GM04503 (cell line): ENCODE results near the gene LPAR3.
"Not testable (repeated sequence)": the region's sequence is repeated elsewhere in the genome, so short reads cannot be mapped to it uniquely, and the experiment has no call there.

Source experiments
- DNase-seq: peaks from one replicate; pipeline ENCODE4 v3.0.0-alpha.2; 2012; ENCODE audit warnings: low read depth

Gene LPAR3, protein sequence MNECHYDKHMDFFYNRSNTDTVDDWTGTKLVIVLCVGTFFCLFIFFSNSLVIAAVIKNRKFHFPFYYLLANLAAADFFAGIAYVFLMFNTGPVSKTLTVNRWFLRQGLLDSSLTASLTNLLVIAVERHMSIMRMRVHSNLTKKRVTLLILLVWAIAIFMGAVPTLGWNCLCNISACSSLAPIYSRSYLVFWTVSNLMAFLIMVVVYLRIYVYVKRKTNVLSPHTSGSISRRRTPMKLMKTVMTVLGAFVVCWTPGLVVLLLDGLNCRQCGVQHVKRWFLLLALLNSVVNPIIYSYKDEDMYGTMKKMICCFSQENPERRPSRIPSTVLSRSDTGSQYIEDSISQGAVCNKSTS

DNA sequence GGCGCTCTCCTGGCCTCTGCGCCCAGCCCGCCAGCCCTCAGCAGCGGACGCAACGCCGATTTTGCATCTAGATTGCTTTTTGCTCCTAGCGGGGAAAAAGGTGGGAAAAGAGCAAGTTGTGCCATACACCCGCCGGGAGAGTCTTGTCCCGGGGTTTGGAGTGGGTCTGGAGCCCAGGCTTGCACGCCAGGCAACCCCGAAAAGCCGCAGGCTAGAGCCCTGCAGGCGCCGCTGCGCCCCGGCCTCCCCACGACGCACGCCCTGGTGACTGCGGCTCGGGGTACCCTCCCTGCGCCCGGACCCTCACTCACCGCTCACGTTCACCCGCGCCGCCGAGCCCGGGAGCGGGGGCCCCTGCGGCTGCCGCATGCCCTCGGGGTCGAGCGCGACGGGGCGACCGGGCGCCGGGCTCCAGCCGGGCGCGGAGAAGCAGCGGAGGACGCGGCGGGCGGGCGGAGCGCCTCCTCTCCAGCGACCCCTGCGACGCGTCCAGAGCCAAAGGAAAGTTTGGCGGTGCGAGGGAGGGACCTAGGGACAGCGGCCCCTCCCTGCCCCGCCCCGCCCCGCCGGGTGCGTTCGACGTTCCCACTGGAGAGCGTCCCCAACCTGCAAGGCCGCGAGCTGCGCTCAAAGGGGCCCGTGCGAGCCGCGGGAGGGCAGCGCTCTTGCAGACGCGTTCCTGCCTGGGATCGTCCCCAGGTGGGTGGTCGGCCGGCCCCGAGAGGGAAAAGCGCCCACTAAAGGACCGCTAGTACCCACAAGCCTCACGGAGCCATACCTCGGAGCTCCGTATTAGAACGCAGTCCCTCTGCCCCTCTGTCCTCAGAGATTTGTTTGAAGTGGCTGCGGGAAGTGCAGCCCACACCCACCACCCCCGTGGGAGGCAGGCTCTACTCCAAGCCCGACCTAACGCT, at the start of gene LPAR3:
TSS of gene LPAR3 (minus strand) at position 502 of the 914 bp plus-strand sequence. CDS start 27,086 bp downstream, outside the sequence.
- DNase-seq = no peak

DNA sequence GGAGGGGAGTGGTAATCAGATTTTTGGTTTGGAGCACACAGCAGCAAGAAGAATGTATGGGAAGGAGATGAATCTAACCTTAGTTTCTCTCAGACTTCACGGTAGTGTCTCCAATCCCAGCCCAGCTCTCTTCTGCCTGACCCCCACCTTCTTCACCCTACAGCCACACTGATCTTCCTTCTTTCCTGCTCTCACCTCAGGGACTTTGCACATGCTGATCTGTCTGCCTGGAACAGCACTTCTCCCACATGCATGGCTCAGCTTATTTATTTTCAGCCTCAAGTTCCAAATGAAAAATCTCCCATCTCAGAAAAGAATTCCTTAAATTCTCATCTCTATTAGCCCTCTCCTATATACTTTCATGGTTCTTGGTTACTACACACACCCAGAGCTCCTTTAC, 48.8 kb upstream of the LPAR3 start:
- no peak for DNase-seq

DNA sequence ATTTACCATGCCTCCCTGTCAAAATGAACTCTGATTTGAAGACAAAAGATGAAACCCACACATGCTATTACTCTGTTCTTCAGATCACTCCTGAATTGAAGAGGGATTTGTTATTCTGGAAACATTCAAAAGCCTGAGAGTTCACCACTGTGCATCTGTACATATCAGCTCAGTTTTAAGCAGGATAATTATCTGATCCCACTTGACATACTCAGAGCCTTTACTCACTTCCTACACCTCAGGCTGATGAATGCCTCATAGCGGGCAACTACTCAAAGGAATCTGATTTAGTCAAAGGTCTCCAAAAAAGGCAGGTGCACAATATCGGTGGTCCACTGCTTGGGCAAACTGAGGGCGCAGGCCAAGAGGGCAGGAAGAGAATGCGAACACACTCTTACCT, 47.5 kb upstream of the LPAR3 start:
- DNase-seq = no peak

DNA sequence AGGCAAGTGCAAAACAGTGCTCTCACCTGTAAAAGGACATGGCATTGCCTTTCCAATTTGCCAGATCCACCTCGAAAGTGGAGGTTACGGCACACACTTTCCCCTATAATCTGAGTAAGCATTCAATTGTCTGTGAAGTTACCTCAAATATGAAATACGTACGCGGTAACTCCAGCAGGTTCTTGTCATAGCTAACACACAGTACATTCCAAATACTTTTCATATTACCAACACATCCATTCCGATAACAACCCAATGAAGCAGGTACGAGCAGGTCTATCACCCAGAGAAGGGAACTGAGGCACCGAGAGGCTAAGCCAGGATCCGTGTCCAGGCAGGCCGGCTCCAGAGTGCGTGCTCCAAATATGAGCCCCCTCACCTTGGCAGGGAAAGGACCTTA, 46.8 kb upstream of the LPAR3 start:
- no peak for DNase-seq

DNA sequence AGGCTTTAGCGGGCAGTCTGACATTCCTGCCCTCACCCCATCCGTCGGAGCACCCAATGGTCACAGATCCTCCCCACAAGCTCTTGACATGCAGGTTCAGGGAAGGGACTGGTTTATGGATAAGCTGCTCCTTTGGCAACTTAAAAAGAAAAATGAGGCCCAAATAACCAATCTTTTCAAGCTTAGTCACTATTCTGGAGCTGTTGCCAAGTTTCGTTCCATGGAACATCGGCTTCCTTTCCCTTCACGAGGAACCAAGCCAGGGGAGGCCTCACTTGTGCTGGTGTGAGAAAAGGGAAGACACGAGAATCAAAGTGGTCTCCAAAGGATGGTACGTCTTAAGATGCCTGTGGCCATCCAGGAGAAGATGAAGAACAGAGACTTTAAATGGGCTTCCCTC, 46.1 kb upstream of the LPAR3 start:
- no peak for DNase-seq

DNA sequence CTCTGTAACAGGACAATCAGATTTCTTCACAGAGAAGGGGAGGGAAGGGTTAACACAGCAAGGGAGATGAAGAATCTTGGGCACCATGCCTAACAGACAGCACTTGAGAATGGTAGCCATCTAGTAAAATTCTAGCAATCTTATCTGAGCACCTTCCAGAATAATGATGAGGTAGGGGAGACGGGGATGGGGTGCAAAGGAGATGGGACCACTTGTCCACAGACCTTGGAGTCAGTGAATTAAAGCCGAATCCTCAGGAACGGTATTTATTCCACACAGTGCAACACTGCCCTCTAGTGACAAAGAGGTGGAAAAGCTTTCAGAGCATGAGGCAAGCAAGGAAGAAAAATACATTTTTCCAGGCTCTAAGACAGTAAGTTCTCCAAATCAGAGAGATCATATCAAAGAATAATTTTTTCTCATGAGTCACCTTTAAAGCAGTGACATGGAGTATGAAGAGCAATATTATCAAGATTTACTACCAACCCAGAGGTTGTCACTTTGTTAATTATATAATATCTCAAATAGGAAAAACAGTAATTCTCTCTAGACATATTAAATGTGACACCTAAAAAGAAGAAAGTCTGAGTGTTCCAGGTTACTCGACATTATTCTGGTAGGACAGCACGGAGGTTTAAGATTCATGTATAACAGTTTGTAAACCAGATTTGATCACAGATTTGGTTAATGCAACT, 43.3 kb upstream of the LPAR3 start:
- no peak for DNase-seq

DNA sequence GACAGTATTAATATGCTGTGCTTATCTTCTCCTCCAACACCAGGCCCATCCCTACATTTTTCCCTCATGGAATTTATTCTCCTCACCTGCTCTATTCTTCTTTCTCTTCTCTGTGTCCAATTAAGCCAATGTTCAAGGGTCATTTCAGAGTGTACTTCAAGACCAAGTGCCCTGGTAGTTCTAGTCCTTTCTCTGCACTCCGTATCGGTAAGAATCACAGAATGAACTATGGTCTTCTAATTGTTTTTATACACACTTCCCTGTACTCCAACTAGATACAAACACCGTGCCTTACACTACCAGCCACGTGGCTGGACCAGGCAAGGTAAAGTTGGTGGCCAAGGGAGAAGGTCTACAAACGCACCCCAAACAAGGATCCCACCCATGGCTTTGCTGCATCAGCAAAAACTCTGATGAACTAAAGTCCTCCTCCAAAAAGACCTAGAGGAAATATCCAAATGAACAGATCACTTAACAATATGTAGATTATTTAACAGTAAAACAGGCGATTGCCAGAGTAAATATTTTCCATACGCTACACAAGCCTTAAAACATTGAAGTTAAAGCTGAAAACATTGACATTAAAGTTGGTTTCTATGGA, 40.1 kb upstream of the LPAR3 start:
- no peak for DNase-seq

DNA sequence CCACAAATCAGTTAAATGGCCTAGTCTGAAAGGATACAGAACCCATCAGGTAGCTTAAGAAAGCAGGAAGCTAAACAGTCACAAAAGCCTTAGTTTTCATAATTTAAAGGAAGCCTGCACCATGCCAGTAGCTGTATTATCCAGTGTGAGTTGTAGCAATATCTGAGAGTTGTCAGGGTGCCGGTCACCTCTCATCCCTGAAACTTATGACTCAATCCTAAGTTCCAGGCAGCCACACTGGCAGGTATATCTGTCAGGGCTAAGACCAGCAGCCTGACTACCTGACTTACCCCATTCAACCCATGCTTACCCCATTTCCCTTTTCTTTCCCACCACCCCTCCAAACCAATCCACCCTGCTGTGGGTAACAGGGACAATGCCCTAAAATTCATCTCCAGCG, 37.8 kb upstream of the LPAR3 start:
- no peak for DNase-seq

DNA sequence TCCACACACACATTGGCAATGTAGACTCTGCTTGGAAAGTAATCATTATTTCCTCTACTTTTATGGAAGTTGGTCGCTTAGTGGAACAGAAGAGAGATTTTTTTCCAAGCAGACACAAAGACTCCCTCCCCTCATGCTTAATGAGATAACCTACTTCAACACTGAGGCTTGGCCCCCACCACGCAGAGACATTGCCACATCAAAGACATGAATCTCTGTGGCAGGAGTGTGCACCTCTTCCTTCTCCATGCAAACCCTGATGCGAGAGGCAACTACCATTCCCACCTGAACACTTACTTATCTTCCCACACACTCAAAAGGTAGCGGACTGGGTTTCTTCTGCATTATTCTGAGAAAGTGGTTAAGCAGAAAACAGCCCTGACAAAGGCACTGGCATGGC, 37.3 kb upstream of the LPAR3 start:
- DNase-seq = no peak

DNA sequence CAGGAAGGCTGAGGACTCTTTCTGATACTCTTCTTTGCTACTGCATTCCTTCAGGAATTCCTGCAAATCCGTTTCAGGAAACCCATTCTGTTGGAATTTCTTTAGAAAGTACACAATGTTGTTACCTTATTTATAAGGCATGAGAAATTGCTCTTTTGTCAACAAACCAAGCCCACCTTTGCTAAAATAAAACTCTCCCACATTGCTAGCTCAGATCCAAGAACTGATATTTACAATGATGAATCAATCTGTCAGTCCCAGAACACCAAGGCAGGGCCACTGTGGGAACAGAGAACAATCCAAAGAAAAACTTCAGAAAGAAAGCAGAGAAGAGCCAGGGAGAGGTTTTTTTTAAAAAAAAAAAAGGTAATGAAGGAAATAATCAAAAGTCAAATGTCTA, 36.6 kb upstream of the LPAR3 start:
- no peak for DNase-seq

DNA sequence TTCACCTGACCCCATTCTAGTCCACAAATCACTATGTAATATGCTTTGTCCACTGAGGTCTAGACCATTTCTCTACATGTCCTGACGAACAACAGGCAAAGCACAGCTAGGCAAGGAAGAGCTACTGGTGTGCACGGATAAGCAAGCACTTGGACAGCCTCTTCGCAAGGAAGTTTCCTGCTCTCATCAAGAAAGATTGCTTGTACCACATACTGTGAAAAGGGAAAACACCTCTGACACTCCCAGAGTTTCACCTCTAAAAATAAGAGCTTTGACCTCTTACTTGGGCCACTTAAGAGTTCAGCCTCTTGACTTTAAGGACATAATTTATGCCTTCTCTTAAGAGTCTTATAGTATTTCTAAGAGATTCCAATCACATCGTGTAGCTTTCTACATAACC, 36.0 kb upstream of the LPAR3 start:
- DNase-seq = no peak

DNA sequence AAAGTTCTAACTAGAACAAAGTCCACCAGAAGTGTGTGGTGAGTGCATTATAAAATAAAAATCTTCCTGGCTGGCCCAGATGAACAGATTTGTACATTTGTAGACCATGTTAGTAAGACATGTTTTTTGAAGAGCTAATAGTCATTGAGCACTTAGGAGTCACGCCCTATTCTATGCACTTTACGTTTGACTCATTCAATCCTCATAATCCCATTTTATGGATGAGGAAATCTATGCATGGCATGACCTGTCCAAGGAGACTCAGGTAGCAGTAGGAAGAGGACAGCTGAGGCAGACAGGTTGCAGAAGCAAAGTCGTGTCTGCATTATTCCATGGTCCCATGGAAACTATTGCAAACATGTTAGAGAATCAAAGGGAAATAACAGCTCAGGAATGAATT, 30.3 kb upstream of the LPAR3 start:
- DNase-seq = no peak

DNA sequence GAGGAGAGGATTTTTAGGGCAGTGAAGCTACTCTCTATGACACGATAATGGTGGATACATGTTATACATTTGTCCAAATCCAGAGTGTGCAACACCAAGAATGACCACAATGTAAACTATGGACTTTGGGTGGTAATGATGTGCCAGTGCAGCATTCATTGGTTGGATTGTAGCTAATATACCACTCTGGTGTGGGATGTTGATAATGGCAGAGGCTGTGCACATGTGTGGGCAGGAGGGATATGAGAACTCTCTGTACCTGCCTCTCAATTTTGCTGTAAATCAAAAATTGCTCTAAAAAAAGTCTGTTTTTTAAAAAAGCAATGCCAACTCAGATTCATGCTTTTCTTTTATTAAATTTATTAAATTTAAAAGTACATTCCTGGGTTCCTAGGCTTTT, 27.2 kb upstream of the LPAR3 start:
- no peak for DNase-seq

DNA sequence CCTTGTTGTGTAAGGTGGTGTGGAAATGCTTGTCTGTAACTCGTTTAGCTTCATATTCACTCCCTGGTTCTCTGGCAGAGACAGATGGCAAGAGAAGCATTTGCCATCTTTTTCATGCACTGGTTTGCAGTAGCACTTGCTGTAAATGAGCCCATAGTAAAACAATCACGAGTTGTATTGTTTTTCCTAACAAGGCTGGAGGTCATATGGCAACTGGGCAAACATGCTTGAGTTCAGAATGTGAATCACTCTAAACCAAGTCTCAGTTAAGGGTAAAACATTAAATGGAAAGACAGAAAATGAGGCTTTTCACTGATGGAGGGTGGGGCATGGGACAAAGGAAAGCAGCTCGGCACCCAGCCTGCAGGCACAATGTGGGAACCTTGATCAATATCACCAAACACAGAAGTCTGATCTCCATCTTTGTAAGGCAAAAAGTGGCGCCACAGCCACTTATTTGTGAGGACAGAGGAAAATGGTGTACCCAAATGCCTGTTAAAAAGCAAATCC, 26.5 kb upstream of the LPAR3 start:
- no peak for DNase-seq

DNA sequence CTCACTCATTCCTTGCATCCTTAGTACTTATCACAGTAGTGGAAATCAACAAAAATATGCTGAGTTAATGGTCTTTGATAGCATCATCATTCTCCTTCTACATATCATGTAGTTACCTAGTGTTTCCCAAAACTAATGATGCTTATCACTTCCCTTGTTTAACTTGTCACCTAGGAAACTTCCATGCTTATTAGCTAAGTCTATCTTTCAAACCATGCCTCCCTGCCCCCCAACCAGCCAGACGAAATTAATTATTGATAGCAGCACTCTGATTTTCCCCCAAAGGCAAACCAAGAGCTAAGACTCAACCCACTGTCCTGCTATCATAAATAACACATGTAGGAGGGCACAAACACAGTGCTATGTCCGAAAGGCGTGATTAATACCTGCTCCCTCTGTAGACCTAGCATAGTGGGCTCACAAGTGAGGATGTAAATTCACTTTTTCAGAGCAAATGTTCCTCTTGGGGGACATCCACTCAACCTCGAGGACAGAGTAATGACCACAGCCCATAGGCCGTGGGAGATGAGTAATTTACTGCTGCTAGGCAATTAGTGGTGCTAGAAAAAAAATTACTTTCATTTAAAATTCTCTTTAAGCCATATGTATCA, 25.8 kb upstream of the LPAR3 start:
- DNase-seq = no peak

DNA sequence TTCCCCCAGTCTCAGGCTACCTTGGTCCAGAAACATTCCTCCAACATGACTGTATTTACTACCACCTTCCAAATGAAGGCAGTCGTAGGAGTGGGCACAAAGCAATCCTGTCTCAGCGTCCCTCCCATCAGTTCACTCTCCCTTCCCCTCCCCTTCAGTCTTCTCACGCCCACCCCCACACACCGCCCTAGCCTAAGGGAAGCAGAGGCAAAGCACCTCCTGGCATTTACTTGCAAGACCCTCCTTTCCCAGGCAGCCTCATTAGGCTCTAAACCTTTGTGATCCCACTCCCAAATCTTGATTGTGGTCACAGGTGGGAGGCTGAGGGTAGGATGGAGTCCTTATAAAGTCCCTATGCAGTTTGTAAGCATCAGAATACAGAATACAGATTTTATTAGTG, 23.9 kb upstream of the LPAR3 start:
- DNase-seq = no peak

DNA sequence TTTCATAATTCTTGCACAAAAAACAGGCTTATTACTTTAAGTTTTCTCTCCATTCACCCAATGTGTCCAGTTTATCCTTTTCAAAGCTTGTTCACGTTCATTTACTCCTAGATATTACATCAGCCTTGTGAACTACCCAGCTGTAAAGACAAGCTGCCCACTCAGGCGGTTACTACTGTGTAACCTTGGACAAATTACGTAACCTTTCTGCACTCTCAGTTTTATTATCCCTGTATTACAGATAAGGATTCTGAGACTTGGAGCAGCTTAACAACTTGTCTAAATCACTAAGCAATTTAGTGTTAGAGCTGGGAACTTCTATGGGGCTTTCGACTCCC, 20.5 kb upstream of the LPAR3 start:
- DNase-seq = no peak

DNA sequence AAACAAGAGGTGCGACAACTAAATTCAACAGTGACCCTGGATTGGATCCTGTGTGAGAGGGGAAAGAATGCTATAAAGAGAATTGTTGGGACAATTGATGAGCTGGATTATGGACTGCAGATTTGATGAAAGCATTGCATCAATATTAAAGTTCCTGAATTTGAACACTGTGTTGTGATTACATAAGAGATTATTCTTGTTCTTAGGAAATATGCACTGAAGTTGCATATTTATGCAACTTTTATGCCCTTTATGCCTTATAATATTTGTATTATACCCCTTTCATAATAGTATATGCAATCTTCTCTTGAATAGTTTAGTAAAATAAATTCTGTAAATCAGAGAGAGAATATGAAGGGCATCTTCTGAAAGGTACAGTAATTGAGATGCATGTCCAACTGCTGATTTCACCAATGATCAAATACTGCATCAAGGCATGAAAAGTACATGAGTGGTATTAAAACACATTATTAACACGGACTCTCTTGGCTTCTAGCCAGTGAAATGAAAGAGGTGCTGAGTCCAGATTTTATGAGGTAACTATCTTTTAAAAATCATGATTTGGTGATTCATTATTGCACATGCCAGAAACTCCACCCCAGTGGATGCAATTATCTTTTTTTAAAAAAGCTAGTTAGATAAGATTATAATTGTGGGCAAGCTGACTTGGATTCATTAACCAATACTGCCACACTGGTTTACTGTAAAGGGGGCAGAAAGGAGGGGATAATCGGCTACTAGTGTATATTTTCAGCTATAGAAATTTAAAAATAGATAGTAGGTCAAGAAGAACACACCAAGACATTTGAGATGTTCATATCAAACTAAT, 19.9 kb upstream of the LPAR3 start:
- DNase-seq = no peak

DNA sequence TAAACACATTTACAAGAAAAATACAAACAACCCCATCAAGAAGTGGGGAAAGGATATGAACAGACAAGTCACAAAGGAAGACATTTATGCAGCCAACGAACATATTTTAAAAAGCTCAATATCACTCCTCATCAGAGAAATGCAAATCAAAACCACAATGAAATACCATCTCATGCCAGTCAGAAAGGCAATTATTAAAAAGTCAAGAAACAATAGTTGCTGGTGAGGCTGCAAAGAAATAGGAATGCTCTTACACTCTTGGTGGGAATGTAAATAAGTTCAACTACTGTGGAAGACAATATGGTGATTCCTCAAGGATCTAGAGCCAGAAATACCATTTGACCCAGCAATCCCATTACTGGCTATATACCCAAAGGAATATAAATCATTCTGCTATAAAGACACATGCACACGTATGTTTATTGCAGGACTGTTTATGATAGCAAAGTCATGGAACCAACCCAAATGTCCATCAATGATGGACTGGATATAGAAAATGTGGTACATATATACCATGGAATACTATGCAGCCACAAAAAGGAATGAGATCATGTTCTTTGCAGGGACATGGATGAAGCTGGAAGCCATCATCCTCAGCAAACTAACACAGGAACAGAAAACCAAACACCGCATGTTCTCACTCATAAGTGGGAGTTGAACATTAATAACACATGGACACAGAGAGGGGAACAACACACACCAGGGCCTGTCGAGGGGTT, 15.9 kb upstream of the LPAR3 start:
- not testable (repeated sequence) for DNase-seq
